Esophagus squamous epithelium (tissue), 5 donors: ENCODE data around the gene PTTG1IP2. TPM values are rescaled to one million over a fixed set of nuclear protein-coding genes. Genes with fewer than 3 reads are reported as not detected.

ENCODE experiments used
- DNase-seq: peaks from one replicate; lab custom pipeline; 2025; lab: John Stamatoyannopoulos, UW
- H3K27ac ChIP-seq, 4 donors: fragments of 200-600 bp; sonication (generic); one replicate each; pipeline ENCODE4 v1.5.1; 2016 to 2019; ENCODE audit warnings: mild to moderate bottlenecking in 1 of 4
- H3K27me3 ChIP-seq, 4 donors: fragments of 200-600 bp; sonication (generic); 1 replicate in 3 of 4; 2 replicates in 1 of 4; pipeline versions ENCODE4 v1.5.1 to v1.6.0; 2017 to 2021; ENCODE audit warnings: antibody characterized with exemption in 1 of 4
- H3K36me3 ChIP-seq, 3 donors: fragments of 200-600 bp; sonication (generic); one replicate each; pipeline ENCODE4 v1.5.1; 2016 to 2019
- H3K4me1 ChIP-seq, 3 donors: fragments of 200-600 bp; sonication (generic); one replicate each; pipeline ENCODE4 v1.5.1; 2017 to 2019
- H3K4me3 ChIP-seq, 4 donors: fragments of 200-600 bp; sonication (generic); 1 replicate in 3 of 4; 2 replicates in 1 of 4; pipeline ENCODE4 v1.5.1; 2016 to 2019; ENCODE audit warnings: mild to moderate bottlenecking in 2 of 4, moderate library complexity in 1 of 4
- H3K9me3 ChIP-seq, 3 donors: fragments of 200-600 bp; sonication (generic); one replicate each; pipeline ENCODE4 v1.5.1; 2016 to 2019
- CTCF ChIP-seq, 6 experiments: fragments of 450-650 bp in 4 of 6; fragments of 200-600 bp in 2 of 6; sonication (generic) in 2 of 6; IDR thresholded peaks; one replicate each; pipeline ENCODE4 v1.5.1; 2016 to 2019; ENCODE audit warnings: antibody characterized with exemption in 6 of 6, mild to moderate bottlenecking in 4 of 6, moderate library complexity in 4 of 6
- POLR2A ChIP-seq, 4 donors: fragments of 450-650 bp; IDR thresholded peaks; one replicate each; pipeline ENCODE4 v1.6.1; 2017; ENCODE audit warnings: antibody characterized with exemption in 4 of 4, mild to moderate bottlenecking in 4 of 4, moderate library complexity in 3 of 4
- WGBS, 2 donors: methylation state at CpG; one replicate each; pipeline ENCODE4 v1.1.5; 2018; 5-methylcytosine and 5-hydroxymethylcytosine counted together
- intact Hi-C: fragments of 100-400 bp; cut with DNase I; formaldehyde crosslinking; loops from one replicate; pipeline ENCODE4 v1.15.0; 2022
- total RNA-seq, 4 donors: library from RNA; depleted of rRNA; stranded (reverse); fragments of >200 nt; gene quantifications; one replicate each; pipeline ENCODE4 v1.1.0, GENCODE V29; 2016
- donor health status: DM: yes; HTN: yes; CAD: no.

The PTTG1IP2 gene
- total RNA-seq, 4 donors from 2014 or later: not detected

DNA sequence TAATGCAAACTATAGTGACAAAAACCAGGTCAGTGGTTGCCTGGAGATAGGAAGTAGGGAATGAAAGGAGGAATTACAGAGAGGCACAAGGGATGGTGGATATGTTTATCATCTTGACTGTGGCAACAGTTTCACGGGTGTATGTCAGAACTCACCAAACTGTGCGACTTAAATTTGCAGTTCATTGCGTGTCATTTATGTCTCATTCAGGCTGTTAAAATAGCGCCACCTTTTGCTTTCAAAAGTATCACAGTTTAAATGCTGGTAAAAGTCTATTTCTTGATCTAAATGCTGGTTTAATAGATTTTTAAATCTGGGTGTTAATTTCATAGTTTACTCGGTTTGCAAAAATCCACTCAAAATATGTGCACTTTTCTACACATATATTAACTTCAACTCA, 51.0 kb downstream of the PTTG1IP2 start:
- H3K4me3 ChIP-seq: no peak overlapping the region
- no peak for DNase-seq
- no peak for TF ChIP-seq POLR2A (IDR thresholded peaks at IDR 0.05)
- TF ChIP-seq CTCF (IDR thresholded peaks at IDR 0.05): peak in 2 of 6 experiments; percentile 7 to 26
- H3K36me3 ChIP-seq: no peaks in the 10 kb centered on the region
- no peaks in the 10 kb centered on the region for H3K9me3 ChIP-seq
- H3K27me3 ChIP-seq: no peaks in the 10 kb centered on the region
- H3K27ac ChIP-seq: no peak overlapping the region
- intact Hi-C loops: no loop called here
- WGBS, 2 donors: 19 to 20% methylated on average over 5 of the region's 5 CpGs
- H3K4me1 ChIP-seq: no peaks in the 10 kb centered on the region

DNA sequence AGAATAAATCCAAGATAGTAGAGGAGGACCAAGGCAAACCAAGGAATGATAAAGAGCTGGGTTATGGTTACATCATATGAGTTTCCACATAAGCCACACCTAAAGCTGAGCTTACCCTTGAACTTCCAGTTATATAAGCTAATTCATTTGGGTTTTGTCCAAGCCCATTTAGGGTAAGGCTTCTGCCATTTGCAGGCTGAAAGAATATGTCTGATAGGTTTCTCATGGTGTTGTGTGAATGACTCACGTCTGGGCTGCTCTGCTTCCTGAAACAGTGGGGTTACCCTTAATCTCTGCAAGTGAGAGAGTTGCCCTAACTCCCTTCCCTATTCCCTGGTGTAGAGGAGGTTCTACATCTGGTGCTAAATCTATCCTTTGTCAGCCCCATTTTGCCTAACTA, 60.8 kb downstream of the PTTG1IP2 start:
- Histone ChIP-seq H3K9me3 (no peaks in the 10 kb centered on the region), H3K27ac (no peak overlapping the region), H3K4me3 (no peak overlapping the region), H3K4me1 (no peaks in the 10 kb centered on the region), H3K36me3 (no peaks in the 10 kb centered on the region), H3K27me3 (no peaks in the 10 kb centered on the region)
- WGBS, 2 donors: 9 to 63% methylated on average over 1 of the region's 1 CpG
- DNase-seq: no peak
- no peak for TF ChIP-seq POLR2A (IDR thresholded peaks at IDR 0.05)
- no peak for TF ChIP-seq CTCF (IDR thresholded peaks at IDR 0.05)
- intact Hi-C loops: no loop called here

DNA sequence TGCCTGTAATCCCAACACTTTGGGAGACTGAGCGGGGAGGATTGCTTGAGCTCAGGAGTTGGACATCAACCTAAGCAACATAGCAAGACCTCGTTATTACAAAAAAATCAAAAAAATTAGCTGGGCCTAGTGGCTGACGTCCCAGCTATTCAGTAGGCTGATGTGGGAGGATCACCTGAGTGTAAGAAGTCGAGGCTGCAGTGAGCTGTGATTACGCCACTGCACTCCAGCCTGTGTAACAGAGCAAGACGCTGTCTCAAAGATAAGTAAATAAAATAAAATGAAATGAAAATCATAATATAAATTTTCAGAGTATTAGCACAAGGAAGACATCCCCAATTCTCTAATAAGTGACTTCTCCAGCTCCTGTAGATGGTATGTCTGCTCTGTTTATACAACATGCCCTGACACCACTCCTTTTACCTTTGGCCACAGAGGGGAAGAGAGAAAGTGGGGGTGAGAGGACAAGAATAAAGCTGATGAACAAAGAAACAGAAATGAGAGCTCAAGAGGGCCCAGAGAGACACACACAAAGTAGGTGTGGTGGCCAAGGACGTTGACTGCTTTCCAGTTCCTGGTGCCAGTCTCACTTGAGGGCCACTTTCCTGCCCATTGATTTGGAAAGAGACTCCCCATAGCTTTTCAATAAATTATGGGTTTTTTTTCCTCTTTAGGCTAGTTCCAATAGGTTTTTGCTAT, 62.9 kb downstream of the PTTG1IP2 start:
- Histone ChIP-seq H3K9me3 (no peaks in the 10 kb centered on the region), H3K36me3 (no peaks in the 10 kb centered on the region), H3K4me3 (no peak overlapping the region), H3K27ac (no peak overlapping the region), H3K4me1 (no peaks in the 10 kb centered on the region), H3K27me3 (no peaks in the 10 kb centered on the region)
- no peak for DNase-seq
- TF ChIP-seq POLR2A (IDR thresholded peaks at IDR 0.05): no peak
- no peak for TF ChIP-seq CTCF (IDR thresholded peaks at IDR 0.05)
- intact Hi-C loops: no loop called here
- 67 to 75% methylated on average over 7 of the region's 7 CpGs for WGBS, 2 donors

- Histone ChIP-seq H3K9me3 (no peaks in the 10 kb centered on the region), H3K4me1 (no peaks in the 10 kb centered on the region), H3K4me3 (no peak overlapping the region), H3K27me3 (no peaks in the 10 kb centered on the region), H3K36me3 (no peaks in the 10 kb centered on the region), H3K27ac (no peak overlapping the region)
- TF ChIP-seq POLR2A (IDR thresholded peaks at IDR 0.05): no peak
- no peak for TF ChIP-seq CTCF (IDR thresholded peaks at IDR 0.05)
- intact Hi-C loops: no loop called here
- WGBS, 2 donors: 65 to 68% methylated on average over 3 of the region's 3 CpGs
- no peak for DNase-seq
These were observed 67.0 kb downstream of the PTTG1IP2 start for GRCh38 chr7:90536449-90536848.

GRCh38 chr7:90538405-90538804, 69.0 kb downstream of the PTTG1IP2 start:
- Histone ChIP-seq H3K9me3 (no peaks in the 10 kb centered on the region), H3K27me3 (no peaks in the 10 kb centered on the region), H3K4me1 (no peaks in the 10 kb centered on the region), H3K4me3 (no peak overlapping the region), H3K27ac (no peak overlapping the region), H3K36me3 (no peaks in the 10 kb centered on the region)
- intact Hi-C loops: no loop called here
- TF ChIP-seq CTCF (IDR thresholded peaks at IDR 0.05) (no peak), POLR2A (IDR thresholded peaks at IDR 0.05) (no peak)
- WGBS, 2 donors: 79 to 88% methylated on average over 2 of the region's 2 CpGs
- DNase-seq: no peak
